ENCODE results near the gene TMEM61. TPM values are rescaled to one million over a fixed set of nuclear protein-coding genes. Genes with fewer than 3 reads are reported as not detected.

TMEM61 gene
- total and polyA plus RNA-seq, 2 experiments from 2014 or later: not detected

DNA sequence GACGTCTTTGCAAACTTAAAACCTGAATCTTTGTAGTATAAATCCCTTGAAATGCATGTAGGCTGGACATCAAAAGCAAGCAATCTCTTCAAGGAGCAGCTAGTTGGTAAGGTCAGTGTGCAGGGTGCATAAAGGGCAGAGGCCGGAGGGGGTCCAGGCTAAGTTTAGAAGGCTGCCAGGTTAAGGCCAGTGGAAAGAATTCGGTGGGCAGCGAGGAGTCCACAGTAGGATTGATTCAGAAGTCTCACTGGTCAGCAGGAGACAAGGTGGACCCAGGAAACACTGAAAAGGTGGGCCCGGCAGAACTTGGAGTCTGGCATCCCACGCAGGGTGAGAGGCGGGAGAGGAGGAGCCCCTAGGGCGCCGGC, 58.5 kb downstream of the TMEM61 start:
- Histone ChIP-seq H3K4me3 (no peak overlapping the region), H3K27me3 (peaks cover 56% of the 10 kb centered on the region), H3K27ac (no peak overlapping the region), H3K36me3 (no peaks in the 10 kb centered on the region), H3K4me1 (ENCODE audit: low read depth) (no peaks in the 10 kb centered on the region), H3K9me3 (ENCODE audit: low read depth) (no peaks in the 10 kb centered on the region)
- DNase-seq (ENCODE audit: low read depth in 1 of 2, low spot score in 1 of 2): no peak
- TF ChIP-seq, protein P1, sequence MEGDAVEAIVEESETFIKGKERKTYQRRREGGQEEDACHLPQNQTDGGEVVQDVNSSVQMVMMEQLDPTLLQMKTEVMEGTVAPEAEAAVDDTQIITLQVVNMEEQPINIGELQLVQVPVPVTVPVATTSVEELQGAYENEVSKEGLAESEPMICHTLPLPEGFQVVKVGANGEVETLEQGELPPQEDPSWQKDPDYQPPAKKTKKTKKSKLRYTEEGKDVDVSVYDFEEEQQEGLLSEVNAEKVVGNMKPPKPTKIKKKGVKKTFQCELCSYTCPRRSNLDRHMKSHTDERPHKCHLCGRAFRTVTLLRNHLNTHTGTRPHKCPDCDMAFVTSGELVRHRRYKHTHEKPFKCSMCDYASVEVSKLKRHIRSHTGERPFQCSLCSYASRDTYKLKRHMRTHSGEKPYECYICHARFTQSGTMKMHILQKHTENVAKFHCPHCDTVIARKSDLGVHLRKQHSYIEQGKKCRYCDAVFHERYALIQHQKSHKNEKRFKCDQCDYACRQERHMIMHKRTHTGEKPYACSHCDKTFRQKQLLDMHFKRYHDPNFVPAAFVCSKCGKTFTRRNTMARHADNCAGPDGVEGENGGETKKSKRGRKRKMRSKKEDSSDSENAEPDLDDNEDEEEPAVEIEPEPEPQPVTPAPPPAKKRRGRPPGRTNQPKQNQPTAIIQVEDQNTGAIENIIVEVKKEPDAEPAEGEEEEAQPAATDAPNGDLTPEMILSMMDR (IDR thresholded peaks at IDR 0.05; ENCODE audit: low read depth, low read length): no peak

DNA sequence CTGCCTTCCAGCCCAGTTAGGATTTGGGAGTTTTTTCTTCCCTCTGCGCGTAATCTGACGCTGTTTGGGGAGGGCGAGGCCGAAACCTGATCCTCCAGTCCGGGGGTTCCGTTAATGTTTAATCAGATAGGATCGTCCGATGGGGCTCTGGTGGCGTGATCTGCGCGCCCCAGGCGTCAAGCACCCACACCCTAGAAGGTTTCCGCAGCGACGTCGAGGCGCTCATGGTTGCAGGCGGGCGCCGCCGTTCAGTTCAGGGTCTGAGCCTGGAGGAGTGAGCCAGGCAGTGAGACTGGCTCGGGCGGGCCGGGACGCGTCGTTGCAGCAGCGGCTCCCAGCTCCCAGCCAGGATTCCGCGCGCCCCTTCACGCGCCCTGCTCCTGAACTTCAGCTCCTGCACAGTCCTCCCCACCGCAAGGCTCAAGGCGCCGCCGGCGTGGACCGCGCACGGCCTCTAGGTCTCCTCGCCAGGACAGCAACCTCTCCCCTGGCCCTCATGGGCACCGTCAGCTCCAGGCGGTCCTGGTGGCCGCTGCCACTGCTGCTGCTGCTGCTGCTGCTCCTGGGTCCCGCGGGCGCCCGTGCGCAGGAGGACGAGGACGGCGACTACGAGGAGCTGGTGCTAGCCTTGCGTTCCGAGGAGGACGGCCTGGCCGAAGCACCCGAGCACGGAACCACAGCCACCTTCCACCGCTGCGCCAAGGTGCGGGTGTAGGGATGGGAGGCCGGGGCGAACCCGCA, 59.1 kb downstream of the TMEM61 start, which contains the start of gene PCSK9:
TSS of gene PCSK9 (plus strand) at position 207 of the 741 bp plus-strand sequence. CDS start at position 497, 290 bp downstream.
- peak; percentile 51 to 71 for DNase-seq (ENCODE audit: low read depth in 1 of 2, low spot score in 1 of 2)
- Histone ChIP-seq H3K4me1 (ENCODE audit: low read depth) (no peaks in the 10 kb centered on the region), H3K4me3 (peak within 1 kb of the TSS; percentile 7), H3K36me3 (no peaks in the 10 kb centered on the region), H3K27ac (no peak within 1 kb of the TSS), H3K27me3 (peaks cover 56% of the 10 kb centered on the region), H3K9me3 (ENCODE audit: low read depth) (no peaks in the 10 kb centered on the region)
- TF ChIP-seq, protein P1 (IDR thresholded peaks at IDR 0.05; ENCODE audit: low read depth, low read length): no peak

DNA sequence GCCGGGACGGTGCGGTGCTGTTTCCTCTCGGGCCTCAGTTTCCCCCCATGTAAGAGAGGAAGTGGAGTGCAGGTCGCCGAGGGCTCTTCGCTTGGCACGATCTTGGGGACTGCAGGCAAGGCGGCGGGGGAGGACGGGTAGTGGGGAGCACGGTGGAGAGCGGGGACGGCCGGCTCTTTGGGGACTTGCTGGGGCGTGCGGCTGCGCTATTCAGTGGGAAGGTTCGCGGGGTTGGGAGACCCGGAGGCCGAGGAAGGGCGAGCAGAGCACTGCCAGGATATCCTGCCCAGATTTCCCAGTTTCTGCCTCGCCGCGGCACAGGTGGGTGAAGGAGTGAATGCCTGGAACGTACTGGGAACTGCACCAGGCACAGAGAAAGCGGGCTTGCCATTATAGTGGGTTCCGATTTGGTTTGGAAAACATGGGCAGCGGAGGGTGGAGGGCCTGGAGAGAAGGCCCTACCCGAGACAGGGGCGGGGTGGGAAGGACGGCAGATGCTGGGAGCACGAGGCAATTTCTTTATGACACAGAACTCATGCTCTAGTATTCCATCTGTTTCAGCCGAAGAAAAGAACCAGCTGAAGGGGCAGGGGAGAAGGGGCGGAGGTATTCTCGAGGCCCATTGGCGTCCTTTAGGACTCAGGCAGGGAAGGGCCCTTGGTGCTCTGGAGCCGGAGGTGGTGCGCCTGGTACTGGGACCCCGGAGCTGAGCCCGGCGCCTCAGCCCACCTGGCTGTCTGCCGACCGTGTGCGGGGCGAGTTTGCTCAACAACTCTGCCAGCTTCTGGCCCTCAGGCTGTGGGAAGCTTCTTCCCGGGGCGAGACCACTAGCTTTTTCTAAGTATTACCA, 59.9 kb downstream of the TMEM61 start:
- Histone ChIP-seq H3K4me3 (peak overlapping the region; percentile 7), H3K27ac (no peak overlapping the region), H3K9me3 (ENCODE audit: low read depth) (no peaks in the 10 kb centered on the region), H3K27me3 (peaks cover 56% of the 10 kb centered on the region), H3K36me3 (no peaks in the 10 kb centered on the region), H3K4me1 (ENCODE audit: low read depth) (no peaks in the 10 kb centered on the region)
- DNase-seq (ENCODE audit: low read depth in 1 of 2, low spot score in 1 of 2): no peak
- TF ChIP-seq, protein P1 (IDR thresholded peaks at IDR 0.05; ENCODE audit: low read depth, low read length): no peak

DNA sequence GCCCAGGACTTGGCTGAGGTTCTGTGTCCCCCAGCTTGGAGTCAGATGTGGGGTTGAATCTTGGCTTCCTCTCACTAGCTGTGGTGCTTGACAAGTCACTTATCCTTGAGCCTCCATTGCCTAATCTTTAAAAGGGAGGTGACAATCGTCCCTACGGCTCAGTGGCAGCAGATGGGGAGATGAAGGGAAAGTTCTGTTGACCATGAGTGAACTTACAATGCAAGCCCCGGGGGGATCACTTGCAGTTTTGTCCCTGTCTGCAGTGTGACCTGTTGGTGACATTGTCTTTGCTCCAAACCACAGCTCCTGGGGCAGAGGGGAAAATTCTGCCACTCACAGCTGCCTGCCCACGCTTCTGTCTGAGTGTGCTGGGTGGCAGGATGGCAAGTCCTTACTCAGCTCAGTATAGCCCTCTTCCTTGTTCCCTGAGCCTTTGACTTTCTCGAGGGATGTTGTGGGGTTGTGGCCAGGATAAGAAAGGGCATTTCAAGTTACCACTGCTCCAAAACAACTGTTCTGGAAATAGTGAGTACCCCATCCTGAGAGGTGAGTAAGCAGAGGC, 60.6 kb downstream of the TMEM61 start:
- H3K27me3 ChIP-seq: peaks cover 56% of the 10 kb centered on the region
- no peaks in the 10 kb centered on the region for H3K9me3 ChIP-seq (ENCODE audit: low read depth)
- TF ChIP-seq, protein P1 (IDR thresholded peaks at IDR 0.05; ENCODE audit: low read depth, low read length): no peak
- no peak overlapping the region for H3K27ac ChIP-seq
- no peak for DNase-seq (ENCODE audit: low read depth in 1 of 2, low spot score in 1 of 2)
- no peak overlapping the region for H3K4me3 ChIP-seq
- H3K36me3 ChIP-seq: no peaks in the 10 kb centered on the region
- no peaks in the 10 kb centered on the region for H3K4me1 ChIP-seq (ENCODE audit: low read depth)

DNA sequence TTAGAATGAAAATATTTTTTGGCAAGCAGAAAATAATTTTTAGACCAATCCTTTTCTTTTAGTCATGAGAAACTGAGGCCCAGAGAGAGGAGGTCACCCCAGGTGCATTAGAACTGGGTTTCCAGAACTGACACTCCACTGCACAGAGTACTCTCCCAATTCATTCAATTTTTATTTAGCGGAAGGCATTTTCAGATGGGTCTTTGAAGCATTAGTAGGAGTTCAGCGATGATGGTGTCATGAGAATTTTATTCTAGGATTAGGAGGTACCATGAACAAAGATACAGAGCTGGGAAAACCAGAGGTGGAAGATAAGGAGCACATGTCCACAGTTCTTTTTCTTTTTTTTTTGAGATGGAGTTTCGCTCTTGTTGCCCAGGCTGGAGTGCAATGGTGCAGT, 61.2 kb downstream of the TMEM61 start:
- TF ChIP-seq, protein P1 (IDR thresholded peaks at IDR 0.05; ENCODE audit: low read depth, low read length): no peak
- H3K4me1 ChIP-seq (ENCODE audit: low read depth): no peaks in the 10 kb centered on the region
- no peak overlapping the region for H3K27ac ChIP-seq
- no peak overlapping the region for H3K4me3 ChIP-seq
- no peaks in the 10 kb centered on the region for H3K36me3 ChIP-seq
- peaks cover 56% of the 10 kb centered on the region for H3K27me3 ChIP-seq
- no peak for DNase-seq (ENCODE audit: low read depth in 1 of 2, low spot score in 1 of 2)
- H3K9me3 ChIP-seq (ENCODE audit: low read depth): no peaks in the 10 kb centered on the region

Other genes starting within 250 kb of the TMEM61 start
- 11.9 and 12.0 TPM in 2 replicates for gene PARS2, start 216.1 kb upstream of the TMEM61 start, total RNA-seq
- 15.5 and 17.7 TPM in 2 replicates for gene PARS2, start 216.1 kb upstream of the TMEM61 start, polyA plus RNA-seq
- 0.04 TPM in 1 of 2 replicates, not detected in the other for gene TTC22, start 179.3 kb upstream of the TMEM61 start, total RNA-seq
- not detected in 2 replicates for gene TTC22, start 179.3 kb upstream of the TMEM61 start, polyA plus RNA-seq
- 144 and 317 TPM in 2 replicates for gene DHCR24, start 93.4 kb upstream of the TMEM61 start, total RNA-seq
- 59.8 and 181 TPM in 2 replicates for gene DHCR24, start 93.4 kb upstream of the TMEM61 start, polyA plus RNA-seq
- not detected in 2 replicates for gene BSND, start 18.3 kb downstream of the TMEM61 start, total RNA-seq
- gene BSND, start 18.3 kb downstream of the TMEM61 start, polyA plus RNA-seq: not detected in 2 replicates
- 1.3 TPM in 2 replicates for gene PCSK9, start 58.9 kb downstream of the TMEM61 start, total RNA-seq
- 2.4 TPM in 1 of 2 replicates, not detected in the other for gene PCSK9, start 58.9 kb downstream of the TMEM61 start, polyA plus RNA-seq
- gene USP24, start 234.7 kb downstream of the TMEM61 start, total RNA-seq: 15.3 and 34.9 TPM in 2 replicates
- 8.0 and 12.6 TPM in 2 replicates for gene USP24, start 234.7 kb downstream of the TMEM61 start, polyA plus RNA-seq

Data from cardiac muscle cell (in vitro differentiated cells and primary cell).